IgD-negative memory B cell (primary cell): ENCODE data around the gene ADAMTSL4. TPM values are rescaled to one million over a fixed set of nuclear protein-coding genes. Genes with fewer than 3 reads are reported as not detected.
"Not testable (repeated sequence)": the region's sequence is repeated elsewhere in the genome, so short reads cannot be mapped to it uniquely, and the experiment has no call there.

Source experiments
- H3K27ac Mint-ChIP-seq, 3 donors: one replicate each; pipeline ENCODE4 v1.8.0; 2020 to 2022; ENCODE audit warnings: mild to moderate bottlenecking in 3 of 3, mixed read lengths in 3 of 3, moderate library complexity in 1 of 3
- H3K27me3 Mint-ChIP-seq: one replicate; pipeline ENCODE4 v1.8.0; 2021; ENCODE audit warnings: mixed read lengths
- H3K36me3 Mint-ChIP-seq: one replicate; pipeline ENCODE4 v1.8.0; 2020; ENCODE audit warnings: mild to moderate bottlenecking, mixed read lengths
- H3K4me1 Mint-ChIP-seq, 3 donors: one replicate each; pipeline ENCODE4 v1.8.0; 2020 to 2022; ENCODE audit warnings: mixed read lengths in 3 of 3, mild to moderate bottlenecking in 1 of 3
- H3K4me3 Mint-ChIP-seq, 4 donors: one replicate each; pipeline ENCODE4 v1.8.0; 2020 to 2022; ENCODE audit warnings: mild to moderate bottlenecking in 4 of 4, mixed read lengths in 4 of 4, moderate library complexity in 3 of 4
- H3K9me3 Mint-ChIP-seq, 3 donors: one replicate each; pipeline ENCODE4 v1.8.0; 2020 to 2021; ENCODE audit warnings: mixed read lengths in 3 of 3, mild to moderate bottlenecking in 1 of 3
- polyA plus RNA-seq: library from polyadenylated mRNA; unstranded; fragments of 300-500 nt; fragmentation: Illumina TruSeq; gene quantifications from one replicate; pipeline ENCODE4 v1.2.3, GENCODE V29; 2021

The ADAMTSL4 gene
- polyA plus RNA-seq, 1 donor from 2014 or later, result 0.30 TPM

DNA sequence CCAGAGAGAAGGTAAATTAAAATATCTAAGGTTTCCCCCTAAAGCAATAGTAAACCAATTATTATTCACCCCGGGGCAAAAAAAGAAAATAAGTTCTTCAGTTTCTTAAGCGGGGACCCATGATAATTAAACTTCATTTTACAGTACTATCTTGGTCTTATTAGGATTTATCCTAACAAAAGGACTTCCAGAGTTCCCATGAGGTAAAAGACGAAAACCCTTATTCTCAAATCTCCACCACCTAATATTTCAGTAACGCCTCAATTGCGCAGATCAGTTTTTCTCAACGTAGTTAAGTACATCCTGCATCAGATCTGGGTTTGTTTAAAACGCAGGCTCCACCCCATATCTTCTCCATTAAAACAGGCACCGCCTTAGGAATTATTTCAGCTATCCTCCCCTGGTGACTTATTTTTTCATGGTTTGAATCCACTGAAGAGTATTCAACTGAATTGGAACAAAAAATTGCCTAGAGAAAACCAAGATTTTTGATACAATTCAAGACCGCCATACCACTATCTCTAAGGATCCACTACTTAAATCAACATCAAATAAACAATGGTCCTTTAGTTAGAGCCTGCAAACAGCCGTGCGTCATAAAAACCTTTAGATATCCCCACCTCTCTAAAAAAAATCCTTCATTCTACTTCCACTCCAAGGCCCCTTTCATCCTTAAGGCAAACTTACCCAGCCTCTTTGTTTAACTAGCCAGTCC, 28.5 kb downstream of the ADAMTSL4 start:
- H3K9me3 Mint-ChIP-seq, result peaks cover 0 to 1% (median 0%) of the 10 kb centered on the region in 3 donors
- peak overlapping the region; percentile 95 to 99 (median 96) for H3K27ac Mint-ChIP-seq
- peak overlapping the region; percentile 95 to 100 (median 98) for H3K4me3 Mint-ChIP-seq
- peaks cover 46% of the 10 kb centered on the region for H3K36me3 Mint-ChIP-seq
- peaks cover 11 to 44% (median 41%) of the 10 kb centered on the region in 3 donors for H3K4me1 Mint-ChIP-seq
- H3K27me3 Mint-ChIP-seq, result no peaks in the 10 kb centered on the region

DNA sequence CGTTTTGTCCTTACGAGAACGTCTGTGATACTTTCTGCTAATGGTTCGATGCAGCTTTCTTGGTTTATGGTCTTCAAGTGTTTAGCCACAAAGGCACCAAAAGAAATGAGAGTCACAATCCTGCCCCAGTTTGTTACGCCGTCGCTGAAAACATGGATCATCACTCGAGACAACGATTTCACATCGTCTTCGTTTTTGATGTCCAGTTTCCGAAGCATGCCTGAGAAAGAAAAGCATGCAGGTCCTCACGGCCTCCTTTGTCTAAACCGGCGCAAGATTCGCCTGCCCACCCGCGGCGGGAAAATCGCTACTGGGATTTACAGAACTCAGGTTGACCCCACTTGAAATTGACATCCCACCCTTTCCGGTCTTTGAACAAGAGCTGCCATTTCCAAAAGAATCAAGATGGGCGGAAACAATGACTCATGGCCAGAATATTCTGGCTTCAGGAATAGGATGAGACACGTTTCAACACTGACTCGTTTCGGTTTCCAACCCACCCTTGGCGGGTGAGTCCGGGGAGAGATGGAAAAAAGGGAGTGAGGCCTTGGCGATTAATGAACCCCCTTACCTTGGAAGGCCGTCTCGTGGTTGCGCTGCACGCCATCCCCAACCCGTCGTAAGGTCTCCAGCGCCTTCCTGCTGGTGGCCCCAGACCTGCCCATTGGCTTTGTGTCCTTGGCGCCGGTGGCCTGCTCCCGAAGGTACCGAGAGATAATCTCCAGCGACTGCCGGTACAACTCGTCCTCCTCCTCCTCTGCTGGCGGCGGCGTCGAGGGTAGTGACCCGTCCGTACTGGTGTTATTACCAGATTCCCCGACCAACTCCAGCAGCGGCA, 29.3 kb downstream of the ADAMTSL4 start:
- Mint-ChIP-seq H3K36me3 (peaks cover 38% of the 10 kb centered on the region), H3K4me3 (peak overlapping the region; percentile 95 to 100 (median 98)), H3K27ac (peak overlapping the region; percentile 95 to 99 (median 96)), H3K27me3 (no peaks in the 10 kb centered on the region), H3K9me3 (peaks cover 0 to 1% (median 0%) of the 10 kb centered on the region in 3 donors), H3K4me1 (peaks cover 9 to 37% (median 34%) of the 10 kb centered on the region in 3 donors)

DNA sequence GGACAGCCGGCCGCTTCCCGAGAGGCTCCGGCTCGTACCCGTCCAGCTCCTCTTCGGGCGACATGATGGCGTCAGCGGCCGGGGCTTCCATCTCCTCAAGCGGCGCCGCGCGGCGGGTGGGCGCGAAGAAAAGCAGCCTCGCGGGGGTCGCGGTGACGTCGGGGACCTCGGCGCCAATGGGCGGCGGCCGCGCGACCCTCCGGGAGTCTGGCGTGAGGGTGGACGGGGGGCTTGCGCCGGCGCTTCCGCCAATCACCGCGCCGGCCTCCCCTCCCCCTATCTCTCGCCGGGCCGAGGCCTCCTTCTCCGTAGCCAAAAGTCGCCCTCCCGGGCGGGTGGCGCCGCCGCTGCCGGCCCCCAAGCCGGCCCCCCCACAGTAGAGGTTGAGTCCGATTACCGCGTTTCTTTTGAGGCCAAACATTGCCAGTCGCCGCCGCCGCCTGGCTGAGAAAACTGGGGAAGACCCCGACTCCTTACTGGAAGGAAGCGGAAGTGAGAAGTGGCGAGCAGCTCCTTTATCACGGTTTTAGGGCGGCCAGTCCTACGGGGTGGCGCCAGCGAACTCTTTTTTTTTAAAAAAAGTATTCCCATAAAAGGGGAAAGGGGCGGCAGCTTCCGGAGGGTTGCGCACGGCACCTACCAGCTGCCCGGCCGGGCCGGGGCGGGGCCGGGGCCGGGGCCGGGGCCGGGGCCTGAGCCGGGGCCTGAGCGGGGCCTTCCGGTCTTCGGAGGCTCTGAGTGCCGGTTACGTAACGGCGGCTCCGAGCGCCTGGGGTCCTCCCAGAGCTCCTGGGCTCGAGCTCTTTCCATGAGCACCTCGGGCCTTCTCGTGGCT, 30.1 kb downstream of the ADAMTSL4 start, which contains the start of gene MCL1:
TSS of gene MCL1 (minus strand) at position 501 of the 835 bp plus-strand sequence. CDS start at position 421, 80 bp downstream.
- peaks cover 36% of the 10 kb centered on the region for H3K36me3 Mint-ChIP-seq
- peak within 1 kb of the TSS; percentile 95 to 100 (median 98) for H3K4me3 Mint-ChIP-seq
- peak within 1 kb of the TSS; percentile 96 to 99 (median 98) for H3K27ac Mint-ChIP-seq
- H3K27me3 Mint-ChIP-seq, result no peaks in the 10 kb centered on the region
- peaks cover 0 to 1% (median 0%) of the 10 kb centered on the region in 3 donors for H3K9me3 Mint-ChIP-seq
- peaks cover 9 to 36% (median 30%) of the 10 kb centered on the region in 3 donors for H3K4me1 Mint-ChIP-seq

DNA sequence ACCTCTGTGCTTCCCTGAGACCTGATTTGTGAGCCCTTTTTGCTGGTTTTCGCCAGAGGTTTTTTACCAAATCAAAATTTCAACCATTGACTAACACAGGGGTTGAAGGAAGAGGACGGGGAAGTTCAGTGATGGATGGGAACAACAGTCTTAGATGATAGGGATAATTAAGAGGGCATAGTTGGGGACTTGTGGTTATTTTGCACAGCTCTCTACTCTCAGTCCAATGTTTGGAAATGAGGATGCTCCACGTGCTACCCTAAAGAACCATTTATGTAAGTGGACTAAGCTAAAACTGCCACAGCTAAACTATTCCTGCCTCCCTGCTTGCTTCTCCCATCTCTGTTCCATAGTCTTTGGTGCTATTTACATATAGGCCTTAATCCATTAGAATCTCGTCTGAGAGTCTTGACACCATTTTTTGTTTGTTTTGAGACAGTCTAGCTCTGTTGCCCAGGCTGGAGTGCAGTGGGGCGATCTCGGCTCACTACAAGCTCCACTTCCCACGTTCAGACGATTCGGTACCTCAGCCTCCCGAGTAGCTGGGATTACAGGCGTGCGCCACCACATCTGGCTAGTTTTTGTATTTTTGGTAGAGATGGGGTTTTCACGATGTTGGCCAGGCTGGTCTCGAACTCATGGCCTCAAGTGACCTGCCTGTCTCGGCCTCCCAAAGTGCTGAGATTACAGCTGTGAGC, 30.9 kb downstream of the ADAMTSL4 start:
- Mint-ChIP-seq H3K4me1 (peaks cover 7 to 29% (median 22%) of the 10 kb centered on the region in 3 donors), H3K27me3 (no peaks in the 10 kb centered on the region), H3K4me3 (peak overlapping the region; percentile 87 to 100 (median 98)), H3K36me3 (peaks cover 32% of the 10 kb centered on the region), H3K9me3 (peaks cover 0 to 1% (median 0%) of the 10 kb centered on the region in 3 donors), H3K27ac (peak overlapping the region; percentile 96 to 99 (median 98))

DNA sequence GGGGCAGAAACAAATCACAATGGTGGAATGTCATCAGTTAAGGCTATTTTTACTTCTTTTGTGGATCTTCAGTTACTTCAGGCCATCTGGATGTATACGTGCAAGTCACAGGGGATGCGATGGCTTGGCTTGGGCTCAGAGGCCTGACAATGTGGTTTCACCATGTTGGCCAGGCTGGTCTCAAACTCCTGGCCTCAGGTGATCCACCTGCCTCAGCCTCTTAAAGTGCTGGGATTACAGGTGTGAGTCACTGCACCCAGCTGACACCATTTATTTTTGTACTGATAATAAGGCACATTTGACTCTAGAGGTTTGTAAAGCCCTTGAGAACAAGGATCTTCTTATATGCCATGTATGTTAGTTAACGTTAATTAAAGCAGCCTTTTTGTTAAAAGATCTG, 31.8 kb downstream of the ADAMTSL4 start:
- not testable (repeated sequence) for H3K9me3 Mint-ChIP-seq, H3K27me3 Mint-ChIP-seq
- H3K4me3 Mint-ChIP-seq, result peak overlapping the region; percentile 28 to 100 (median 65)
- peaks cover 24% of the 10 kb centered on the region for H3K36me3 Mint-ChIP-seq
- H3K4me1 Mint-ChIP-seq, result peaks cover 7 to 25% (median 17%) of the 10 kb centered on the region in 3 donors
- peak overlapping the region; percentile 72 to 96 (median 93) for H3K27ac Mint-ChIP-seq

DNA sequence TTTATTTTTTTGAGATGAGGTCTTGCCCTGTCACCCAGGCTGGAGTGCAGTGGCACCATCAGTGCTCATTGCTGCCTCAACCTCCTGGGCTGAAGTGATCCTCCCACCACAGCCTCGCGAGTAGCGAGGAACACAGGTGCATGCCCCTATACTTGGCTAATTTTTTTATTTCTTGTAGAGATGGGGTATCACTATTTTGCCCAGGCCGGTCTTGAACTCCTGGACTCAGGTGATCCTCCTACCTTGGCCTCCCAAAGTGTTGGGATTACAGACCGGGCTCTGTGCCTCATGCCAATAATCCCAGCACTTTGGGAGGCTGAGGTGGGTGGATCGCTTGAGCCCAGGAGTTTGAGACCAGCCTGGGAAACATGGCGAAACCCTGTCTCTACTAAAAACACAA, 32.2 kb downstream of the ADAMTSL4 start:
- not testable (repeated sequence) for H3K9me3 Mint-ChIP-seq, H3K27me3 Mint-ChIP-seq
- peak overlapping the region in 1 of 4 donors; percentile 100 for H3K4me3 Mint-ChIP-seq
- peak overlapping the region in 1 of 3 donors; percentile 96 for H3K27ac Mint-ChIP-seq
- H3K4me1 Mint-ChIP-seq, result peaks cover 7 to 20% (median 17%) of the 10 kb centered on the region in 3 donors
- H3K36me3 Mint-ChIP-seq, result peaks cover 20% of the 10 kb centered on the region

DNA sequence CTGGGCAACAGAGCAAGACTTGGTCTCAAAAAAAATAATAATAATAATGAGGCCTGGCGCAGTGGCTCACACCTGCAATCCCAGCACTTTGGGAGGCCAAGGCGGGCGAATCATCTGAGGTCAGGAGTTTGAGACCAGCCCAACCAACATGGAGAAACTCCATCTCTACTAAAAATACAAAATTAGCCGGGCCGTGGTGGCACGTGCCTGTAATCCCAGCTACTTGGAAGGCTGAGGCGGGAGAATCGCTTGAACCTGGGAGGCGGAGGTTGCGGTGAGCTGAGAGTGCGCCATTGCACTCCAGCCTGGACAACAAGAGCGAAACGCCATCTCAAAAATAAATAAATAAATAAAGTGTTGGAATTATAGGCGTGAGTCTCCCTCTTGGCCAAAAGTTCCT, 32.8 kb downstream of the ADAMTSL4 start:
- not testable (repeated sequence) for H3K4me3 Mint-ChIP-seq, H3K9me3 Mint-ChIP-seq, H3K27ac Mint-ChIP-seq, H3K27me3 Mint-ChIP-seq
- Mint-ChIP-seq H3K36me3 (peaks cover 17% of the 10 kb centered on the region), H3K4me1 (peaks cover 7 to 17% (median 15%) of the 10 kb centered on the region in 3 donors)

DNA sequence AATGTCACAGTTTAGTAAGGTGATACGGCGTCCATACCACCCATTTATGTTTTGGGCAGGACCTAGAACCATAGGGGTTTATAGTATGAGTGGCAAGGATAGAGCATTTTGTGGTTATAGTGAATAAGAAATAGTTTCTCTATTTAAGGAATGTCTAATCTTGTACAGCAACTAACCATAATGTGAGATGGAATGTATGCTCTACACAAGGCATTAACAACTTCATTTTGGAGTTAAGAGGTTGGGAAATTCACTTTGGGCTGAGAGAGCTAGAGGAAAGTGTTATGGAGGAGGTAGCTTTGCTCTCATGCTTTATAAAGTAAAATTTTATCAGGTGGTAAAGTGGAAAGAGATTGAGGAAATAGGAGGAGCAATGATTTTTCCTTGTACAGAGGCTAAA, 33.2 kb downstream of the ADAMTSL4 start:
- Mint-ChIP-seq H3K27ac (peak overlapping the region in 1 of 3 donors; percentile 89), H3K36me3 (peaks cover 13% of the 10 kb centered on the region), H3K27me3 (no peaks in the 10 kb centered on the region), H3K9me3 (peaks cover 0 to 1% (median 0%) of the 10 kb centered on the region in 3 donors), H3K4me1 (peaks cover 7 to 17% (median 11%) of the 10 kb centered on the region in 3 donors), H3K4me3 (no peak overlapping the region)

DNA sequence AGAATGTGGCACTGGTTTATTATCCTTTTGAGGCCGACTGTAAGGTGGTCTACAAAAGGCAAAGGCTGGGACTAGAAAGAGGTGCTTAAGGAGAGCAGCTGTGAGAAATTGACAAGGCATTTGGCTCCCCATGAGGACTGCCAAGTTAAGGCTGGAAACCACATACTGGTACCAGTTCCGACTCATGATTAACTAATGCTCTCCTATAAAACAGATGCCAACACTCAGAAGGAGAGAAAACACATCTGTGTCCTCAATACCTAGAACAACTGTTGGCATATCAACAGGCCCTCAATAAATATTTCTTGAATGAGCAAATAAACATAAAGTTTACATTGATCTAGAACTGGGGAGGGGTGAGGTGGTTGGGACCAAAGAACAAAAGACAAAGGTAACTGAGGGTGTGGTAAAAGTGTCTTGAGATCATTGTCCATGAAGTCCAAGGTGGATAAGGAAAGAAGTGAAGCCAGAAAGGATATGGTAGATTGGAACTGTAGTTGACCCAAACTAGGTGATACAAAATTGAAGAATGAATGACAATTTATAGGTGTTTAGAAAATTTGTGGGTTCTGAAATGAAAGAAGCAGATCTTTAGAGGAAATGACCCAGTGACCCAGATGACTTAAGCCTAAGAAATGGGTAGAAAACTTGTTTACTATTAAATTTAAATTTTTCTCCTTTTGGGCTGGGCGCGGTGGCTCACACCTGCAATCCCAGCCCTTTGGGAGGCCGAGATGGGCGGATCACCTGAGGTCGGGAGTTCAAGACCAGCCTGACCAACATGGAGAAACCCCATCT, 47.1 kb downstream of the ADAMTSL4 start:
- H3K4me3 Mint-ChIP-seq, result no peak overlapping the region
- H3K27ac Mint-ChIP-seq, result peak overlapping the region in 1 of 3 donors; percentile 24
- H3K9me3 Mint-ChIP-seq, result no peaks in the 10 kb centered on the region
- peaks cover 2% of the 10 kb centered on the region for H3K36me3 Mint-ChIP-seq
- peaks cover 2 to 10% (median 3%) of the 10 kb centered on the region in 3 donors for H3K4me1 Mint-ChIP-seq
- H3K27me3 Mint-ChIP-seq, result no peaks in the 10 kb centered on the region

DNA sequence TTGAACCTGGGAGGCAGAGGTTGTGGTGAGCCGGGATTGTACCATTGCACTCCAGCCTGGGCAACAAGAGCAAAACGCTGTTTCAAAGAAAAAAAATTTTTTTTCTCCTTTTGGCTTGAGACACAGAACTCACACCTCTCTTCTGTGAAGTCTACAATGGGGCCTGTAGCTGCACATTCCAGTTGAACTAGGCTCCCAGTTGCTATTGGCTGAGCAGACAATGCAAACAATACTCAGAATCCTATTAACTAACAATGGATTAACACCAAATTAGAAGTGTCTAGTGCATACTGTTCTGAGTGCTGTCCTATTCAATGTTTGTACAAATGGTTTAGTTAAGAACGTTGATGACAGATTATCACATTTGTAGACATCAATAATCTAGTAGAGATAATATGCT, 47.8 kb downstream of the ADAMTSL4 start:
- no peak overlapping the region for H3K4me3 Mint-ChIP-seq
- H3K4me1 Mint-ChIP-seq, result peaks cover 2 to 10% (median 3%) of the 10 kb centered on the region in 3 donors
- H3K9me3 Mint-ChIP-seq, result no peaks in the 10 kb centered on the region
- no peaks in the 10 kb centered on the region for H3K27me3 Mint-ChIP-seq
- H3K36me3 Mint-ChIP-seq, result peaks cover 2% of the 10 kb centered on the region
- no peak overlapping the region for H3K27ac Mint-ChIP-seq

DNA sequence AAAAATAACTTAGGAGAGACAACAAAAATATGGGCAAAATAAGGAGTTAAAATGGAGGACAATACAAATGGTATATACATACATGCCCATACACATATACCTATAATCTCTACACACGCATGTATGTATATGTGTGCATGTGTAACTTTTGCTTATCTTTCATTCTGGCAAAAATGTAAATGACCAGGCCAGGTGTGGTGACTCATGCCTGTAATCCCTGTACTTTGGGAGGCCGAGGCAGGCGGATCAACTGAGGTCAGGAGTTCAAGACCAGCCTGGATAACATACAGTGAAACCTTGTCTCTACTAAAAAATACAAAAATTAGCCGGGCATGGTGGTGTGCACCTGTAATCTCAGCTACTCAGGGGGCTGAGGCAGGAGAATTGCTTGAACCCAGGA, 49.1 kb downstream of the ADAMTSL4 start:
- not testable (repeated sequence) for H3K4me3 Mint-ChIP-seq, H3K27me3 Mint-ChIP-seq, H3K27ac Mint-ChIP-seq, H3K4me1 Mint-ChIP-seq, H3K9me3 Mint-ChIP-seq, H3K36me3 Mint-ChIP-seq

DNA sequence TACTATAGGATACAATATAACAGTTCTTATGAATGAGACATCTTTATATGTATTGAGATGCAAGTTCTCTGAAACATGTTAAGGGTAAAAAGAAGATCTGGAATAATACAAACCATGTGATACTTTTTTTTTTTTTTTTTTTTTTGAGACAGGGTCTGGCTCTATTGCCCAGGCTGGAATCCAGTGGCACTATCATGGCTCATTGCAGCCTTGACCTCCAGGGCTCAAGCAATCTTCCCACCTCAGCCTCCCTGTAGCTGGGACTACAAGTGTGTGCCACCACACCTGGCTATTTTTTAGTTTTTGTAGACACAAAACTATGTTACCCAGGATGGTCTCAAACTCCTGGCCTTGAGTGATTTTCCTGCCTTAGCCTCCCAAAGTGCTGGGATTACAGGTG, 52.3 kb downstream of the ADAMTSL4 start:
- no peak overlapping the region for H3K4me3 Mint-ChIP-seq
- no peaks in the 10 kb centered on the region for H3K36me3 Mint-ChIP-seq
- H3K4me1 Mint-ChIP-seq, result peaks cover 0 to 7% (median 7%) of the 10 kb centered on the region in 3 donors
- H3K27ac Mint-ChIP-seq, result peak overlapping the region in 1 of 3 donors; percentile 27
- H3K27me3 Mint-ChIP-seq, result no peaks in the 10 kb centered on the region
- H3K9me3 Mint-ChIP-seq, result no peaks in the 10 kb centered on the region

DNA sequence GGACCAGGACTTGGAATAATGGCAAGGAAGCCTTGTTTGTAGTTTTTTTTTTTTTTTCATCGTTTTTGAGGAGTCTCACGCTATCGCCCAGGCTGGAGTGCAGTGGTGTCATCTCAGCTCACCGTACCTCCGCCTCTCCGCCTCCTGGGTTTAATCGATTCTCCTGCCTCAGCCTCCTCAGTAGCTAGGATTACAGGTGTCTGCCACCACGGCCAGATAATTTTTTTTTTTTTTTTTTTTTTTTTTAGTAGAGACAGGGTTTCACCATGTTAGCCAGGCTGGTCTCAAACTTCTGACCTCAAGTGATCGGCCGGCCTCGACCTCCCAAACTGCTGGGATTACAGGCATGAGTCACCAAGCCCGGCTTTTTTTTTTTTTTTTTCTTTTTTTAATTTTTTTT, 53.2 kb downstream of the ADAMTSL4 start:
- not testable (repeated sequence) for H3K4me3 Mint-ChIP-seq, H3K9me3 Mint-ChIP-seq, H3K27me3 Mint-ChIP-seq, H3K36me3 Mint-ChIP-seq, H3K4me1 Mint-ChIP-seq
- H3K27ac Mint-ChIP-seq, result peak overlapping the region in 1 of 3 donors; percentile 27
